ENCODE measurements around the gene DUXA. TPM values are rescaled to one million over a fixed set of nuclear protein-coding genes. Genes with fewer than 3 reads are reported as not detected.

The DUXA gene
- total RNA-seq, 1 donor from 2014 or later = not detected

Other genes starting within 250 kb of the DUXA start
- gene USP29, start 47.5 kb downstream of the DUXA start, total RNA-seq = not detected in 2 replicates
- gene ZIM3, start 22.3 kb downstream of the DUXA start, total RNA-seq = not detected in 2 replicates
- gene ZNF264, start 24.0 kb upstream of the DUXA start, total RNA-seq = 34.0 and 35.9 TPM in 2 replicates
- gene AURKC, start 63.5 kb upstream of the DUXA start, total RNA-seq = 0.80 and 0.89 TPM in 2 replicates
- gene ZNF805, start 73.1 kb upstream of the DUXA start, total RNA-seq = 15.5 and 16.1 TPM in 2 replicates
- gene ZNF460, start 113.0 kb upstream of the DUXA start, total RNA-seq = 58.5 and 59.1 TPM in 2 replicates
- 9.1 and 10.1 TPM in 2 replicates for gene ZNF543, start 153.0 kb upstream of the DUXA start, total RNA-seq
- gene ZNF304, start 183.8 kb upstream of the DUXA start, total RNA-seq = 10.9 and 11.3 TPM in 2 replicates
- gene TRAPPC2B, start 196.1 kb upstream of the DUXA start, total RNA-seq = 10.3 and 13.3 TPM in 2 replicates
- 5.2 and 8.7 TPM in 2 replicates for gene ZNF547, start 196.1 kb upstream of the DUXA start, total RNA-seq
- gene ZNF548, start 222.4 kb upstream of the DUXA start, total RNA-seq = 22.1 and 22.4 TPM in 2 replicates
- 9.2 and 11.3 TPM in 2 replicates for gene ZNF17, start 243.7 kb upstream of the DUXA start, total RNA-seq